ENCODE data around the gene ME2.

Gene ME2

DNA sequence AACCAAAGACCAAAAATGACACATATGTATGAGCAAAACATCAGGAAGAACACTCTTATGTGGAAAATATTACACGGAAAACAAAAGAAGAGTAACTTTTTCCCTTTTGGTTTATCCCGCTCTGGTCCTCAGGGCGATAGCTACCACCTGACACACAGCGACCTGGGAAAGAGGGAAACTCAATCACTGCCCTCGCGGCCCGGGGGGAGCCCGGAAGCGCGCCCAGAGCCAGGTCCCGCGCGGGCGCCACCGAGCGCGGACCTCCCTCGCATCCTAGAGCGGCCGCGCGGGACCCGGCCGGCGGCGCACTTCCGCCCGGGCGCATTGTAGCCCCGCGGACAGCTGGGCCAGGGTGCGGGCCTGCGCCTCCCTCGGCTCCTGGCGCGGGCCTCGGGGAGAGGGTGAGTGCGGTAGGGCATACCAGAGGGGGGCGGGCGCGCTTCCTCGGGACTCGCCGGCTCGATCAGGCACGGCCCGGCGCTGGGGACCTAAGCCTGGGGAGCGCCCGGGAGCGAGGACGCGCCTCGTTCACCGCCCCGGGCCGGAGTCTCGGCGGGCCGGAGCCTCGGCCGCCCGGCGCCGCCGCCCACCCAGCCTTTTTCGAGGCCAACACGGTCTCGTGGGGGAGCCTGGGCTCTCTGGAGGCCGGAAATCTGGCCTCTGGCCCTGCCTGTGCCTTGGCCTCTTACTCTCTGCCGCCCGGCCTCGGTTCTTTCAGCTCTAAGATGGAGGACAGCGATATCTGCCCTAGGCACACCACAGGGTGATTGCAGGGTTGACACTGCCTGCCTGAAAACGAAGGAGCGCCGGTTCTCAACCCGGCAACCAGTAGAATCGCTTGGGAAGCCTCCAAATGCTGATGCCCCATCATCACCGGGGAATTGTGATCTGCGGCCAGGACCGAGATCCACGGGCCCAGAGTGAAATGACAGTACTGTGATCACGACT, 89.1 kb downstream of the ME2 start, which contains the start of gene ELAC1:
Gene ELAC1 (plus strand): TSS at position 327 of the 948 bp plus-strand sequence. CDS start 6,365 bp downstream, outside the sequence.
- TF ChIP-seq GATA2 (IDR thresholded peaks at IDR 0.05; ENCODE audit: low read depth, low read length) (peak; percentile 68), GATA3 (IDR thresholded peaks at IDR 0.05; ENCODE audit: low read depth, low read length) (no peak)

DNA sequence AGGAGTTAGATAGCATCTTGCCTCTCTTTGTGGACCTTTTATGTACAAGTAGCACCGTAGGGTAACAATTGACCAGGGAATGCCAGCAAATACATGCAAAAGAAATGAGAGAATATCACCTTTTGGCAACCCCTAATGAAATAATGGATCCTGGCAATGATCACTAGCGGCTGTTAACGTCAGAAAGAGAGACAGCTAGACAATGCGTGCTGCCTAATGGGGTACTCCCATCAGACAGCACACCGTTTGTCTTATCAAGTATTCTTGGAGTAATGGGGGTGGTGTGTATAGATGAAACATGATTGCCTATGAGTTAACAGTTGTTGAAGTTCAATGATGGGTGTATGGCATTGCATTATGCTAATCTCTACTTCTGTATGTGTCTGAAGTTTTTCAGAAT, 90.5 kb downstream of the ME2 start:
- TF ChIP-seq GATA3 (IDR thresholded peaks at IDR 0.05; ENCODE audit: low read depth, low read length) = no peak
- peak; percentile 33; the same call in 1 of the 2 replicates for TF ChIP-seq GATA2 (IDR thresholded peaks at IDR 0.05; ENCODE audit: low read depth, low read length)

DNA sequence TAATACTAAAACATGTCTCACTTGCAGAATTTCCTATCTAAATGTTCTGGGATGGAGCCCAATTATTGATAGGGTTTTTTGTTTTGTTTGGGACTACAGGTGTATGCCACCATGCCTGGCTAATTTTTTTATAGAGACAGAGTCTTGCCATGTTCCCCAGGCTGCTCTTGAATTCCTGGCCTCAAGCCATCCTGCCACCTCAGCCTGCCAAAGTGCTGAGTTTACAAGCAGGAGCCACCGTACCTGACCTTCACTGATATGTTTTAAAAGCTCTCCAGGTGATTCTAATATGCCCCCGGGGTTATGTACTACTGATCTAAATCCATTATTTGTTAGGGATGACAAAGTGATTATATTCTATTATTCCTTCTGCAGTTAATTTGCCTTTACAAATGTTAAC, 91.1 kb downstream of the ME2 start:
- TF ChIP-seq GATA3 (IDR thresholded peaks at IDR 0.05; ENCODE audit: low read depth, low read length) (no peak), GATA2 (IDR thresholded peaks at IDR 0.05; ENCODE audit: low read depth, low read length) (no peak)

DNA sequence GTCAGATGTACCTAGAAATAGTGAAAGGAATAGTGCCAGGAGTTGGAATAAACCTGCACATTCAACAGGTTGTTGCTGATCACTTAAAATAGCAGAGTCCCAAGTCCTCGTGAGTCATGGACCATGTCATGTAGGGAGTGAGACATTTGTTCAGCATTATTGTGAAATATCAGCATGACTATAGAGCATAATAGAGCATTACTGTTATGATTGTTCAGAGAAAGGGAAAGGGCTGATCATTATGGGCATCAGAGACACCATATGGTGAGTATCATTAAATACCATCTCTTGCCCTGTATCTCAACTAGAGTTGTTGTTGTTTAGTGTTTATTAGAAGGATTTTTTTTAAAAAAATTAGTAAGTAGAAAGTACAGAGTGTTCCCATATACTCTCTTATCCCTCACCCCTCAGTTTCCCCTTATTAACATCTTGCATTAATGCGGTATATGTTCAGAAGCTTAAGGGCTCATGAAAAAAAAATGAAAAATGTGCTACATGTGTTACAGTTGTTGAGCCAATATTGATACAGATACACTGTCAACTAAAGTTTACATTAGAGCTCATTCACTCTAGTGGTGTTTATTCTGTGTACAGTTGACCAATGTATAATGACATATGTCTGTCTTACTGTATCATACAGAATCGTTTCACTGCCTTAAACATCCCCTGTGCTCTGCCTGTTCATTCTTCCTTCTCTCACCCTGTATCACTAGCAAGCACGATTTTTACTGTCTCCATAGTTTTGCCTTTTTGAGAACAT, 94.6 kb downstream of the ME2 start:
- no peak for TF ChIP-seq GATA2 (IDR thresholded peaks at IDR 0.05; ENCODE audit: low read depth, low read length)
- no peak for TF ChIP-seq GATA3 (IDR thresholded peaks at IDR 0.05; ENCODE audit: low read depth, low read length)

DNA sequence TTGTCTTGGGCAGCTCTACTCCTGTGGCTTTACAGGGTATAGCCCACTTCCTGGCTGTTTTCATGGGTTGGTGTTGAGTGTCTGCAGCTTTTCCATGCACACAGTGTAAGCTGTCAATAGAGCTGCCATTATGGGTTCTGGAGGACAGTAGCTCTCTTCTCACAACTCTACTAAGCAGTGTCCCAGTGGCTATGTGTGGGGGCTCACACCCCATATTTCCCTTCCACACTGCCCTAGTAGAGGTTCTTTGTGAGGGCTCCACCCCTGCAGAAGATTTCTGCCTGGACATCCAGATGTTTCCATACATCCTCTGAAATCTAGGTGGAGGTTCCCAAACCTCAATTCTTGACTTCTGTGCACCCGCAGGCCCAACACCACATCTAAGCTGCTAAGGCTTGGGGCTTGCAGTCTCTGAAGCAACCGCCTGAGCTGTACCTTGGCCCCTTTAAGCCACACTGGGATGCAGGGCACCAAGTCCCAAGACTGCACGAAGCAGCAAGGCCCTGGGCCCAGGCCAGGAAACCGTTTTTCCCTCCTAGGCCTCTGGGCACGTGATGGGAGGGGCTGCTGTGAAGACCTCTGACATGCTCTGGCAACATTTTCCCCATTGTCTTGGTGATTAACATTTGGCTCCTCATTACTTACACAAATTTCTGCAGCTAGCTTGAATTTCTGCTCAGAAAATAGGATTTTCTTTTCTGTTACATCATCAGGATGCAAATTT, 98.3 kb downstream of the ME2 start:
- TF ChIP-seq GATA2 (IDR thresholded peaks at IDR 0.05; ENCODE audit: low read depth, low read length) (no peak), GATA3 (IDR thresholded peaks at IDR 0.05; ENCODE audit: low read depth, low read length) (no peak)

DNA sequence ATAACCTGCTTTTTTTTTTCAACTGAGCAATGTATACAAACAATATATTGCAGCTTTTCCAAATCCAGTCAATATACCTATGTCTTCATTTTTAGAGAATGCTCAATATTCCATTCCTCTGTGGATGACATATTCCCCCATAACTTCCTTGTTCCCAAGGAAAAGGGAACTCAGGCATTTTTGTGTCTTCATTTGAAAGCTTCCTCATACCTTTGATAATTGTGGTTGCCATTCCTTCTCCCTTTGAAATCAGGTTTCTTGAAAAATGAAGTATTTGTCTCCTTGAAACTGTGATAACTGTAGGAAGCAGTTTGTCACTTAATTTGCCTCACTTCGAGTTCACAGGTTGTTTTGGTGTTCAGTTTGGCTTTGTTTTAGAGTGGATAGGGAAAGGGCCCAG, 102.5 kb downstream of the ME2 start:
- no peak for TF ChIP-seq GATA2 (IDR thresholded peaks at IDR 0.05; ENCODE audit: low read depth, low read length)
- TF ChIP-seq GATA3 (IDR thresholded peaks at IDR 0.05; ENCODE audit: low read depth, low read length) = no peak

DNA sequence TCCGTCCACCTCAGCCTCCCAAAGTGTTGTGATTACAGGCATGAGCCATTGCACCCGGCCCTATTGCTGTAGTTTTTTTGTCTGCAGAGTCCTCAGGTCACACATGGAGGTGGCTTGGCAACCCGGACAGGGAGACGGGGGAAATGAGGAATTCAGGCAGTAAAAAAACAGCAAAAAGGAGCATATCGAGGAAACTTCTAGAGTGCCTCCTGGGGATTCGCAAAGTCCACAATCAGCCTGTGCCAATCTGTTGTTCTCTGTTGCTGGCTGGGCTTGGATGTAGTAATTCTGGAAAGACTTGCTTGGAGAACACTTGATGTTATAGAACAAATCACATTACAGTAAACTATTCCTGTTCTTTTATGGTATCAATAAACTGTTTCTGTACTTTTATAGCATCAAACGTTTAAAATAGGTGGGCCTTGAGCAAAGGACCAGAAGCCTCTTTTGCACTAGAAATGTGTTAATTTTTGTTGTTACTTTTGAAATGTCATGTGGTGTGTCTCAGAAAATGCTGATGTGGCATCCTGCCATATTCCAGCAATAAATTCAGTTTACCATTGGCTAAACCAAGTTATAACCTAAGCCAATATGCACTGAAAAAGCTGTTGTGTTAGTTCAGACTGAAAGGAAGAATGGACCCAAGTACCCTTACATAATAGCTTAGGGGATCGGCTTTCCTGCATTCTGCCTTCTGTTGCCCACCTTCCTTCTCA, 103.3 kb downstream of the ME2 start:
- TF ChIP-seq GATA3 (IDR thresholded peaks at IDR 0.05; ENCODE audit: low read depth, low read length) = no peak
- no peak for TF ChIP-seq GATA2 (IDR thresholded peaks at IDR 0.05; ENCODE audit: low read depth, low read length)

DNA sequence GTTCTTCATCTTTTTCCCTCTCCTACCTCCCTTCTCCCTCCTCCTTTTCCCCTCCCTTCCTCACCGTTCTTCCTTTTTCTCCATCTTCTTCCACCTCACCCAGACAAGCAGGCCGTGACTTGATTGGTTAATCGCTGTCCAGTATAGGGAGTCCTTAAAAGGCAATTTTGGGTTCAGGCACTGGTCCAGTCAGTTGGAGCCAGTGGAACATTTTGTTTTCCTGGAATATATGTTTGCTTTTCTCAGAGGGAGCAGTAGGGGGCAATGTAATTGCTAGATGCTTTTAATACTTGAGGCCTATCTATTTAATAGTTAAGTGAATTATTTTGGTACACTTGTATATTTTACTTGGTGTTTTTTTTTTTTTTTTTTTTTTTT, 103.9 kb downstream of the ME2 start:
- no peak for TF ChIP-seq GATA3 (IDR thresholded peaks at IDR 0.05; ENCODE audit: low read depth, low read length)
- no peak for TF ChIP-seq GATA2 (IDR thresholded peaks at IDR 0.05; ENCODE audit: low read depth, low read length)

DNA sequence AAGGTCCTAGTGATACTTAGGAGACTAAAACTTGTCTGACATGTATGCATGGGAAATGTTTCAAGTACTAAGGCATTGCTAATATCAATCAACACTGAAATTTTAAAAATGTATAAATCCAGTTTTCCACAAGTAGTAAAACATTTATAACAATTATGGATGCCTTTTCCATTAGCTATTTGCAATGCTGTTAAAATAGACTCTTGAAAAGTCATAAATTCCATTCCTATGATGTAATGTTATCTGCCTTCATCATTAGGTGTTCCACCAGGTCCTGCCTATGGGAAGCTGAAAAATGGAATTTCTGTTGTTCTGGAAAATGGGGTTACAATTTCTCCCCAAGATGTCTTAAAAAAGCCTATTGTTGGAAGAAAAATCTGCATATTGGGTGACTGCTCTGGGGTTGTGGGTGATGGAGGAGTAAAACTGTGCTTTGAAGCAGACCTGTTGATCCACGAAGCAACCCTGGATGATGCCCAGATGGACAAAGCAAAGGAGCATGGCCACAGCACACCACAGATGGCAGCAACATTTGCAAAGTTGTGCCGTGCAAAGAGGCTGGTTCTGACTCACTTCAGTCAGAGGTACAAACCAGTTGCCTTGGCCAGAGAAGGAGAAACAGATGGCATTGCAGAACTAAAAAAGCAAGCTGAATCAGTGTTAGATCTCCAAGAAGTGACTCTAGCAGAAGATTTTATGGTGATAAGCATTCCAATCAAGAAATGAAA, 107.6 kb downstream of the ME2 start:
- TF ChIP-seq GATA2 (IDR thresholded peaks at IDR 0.05; ENCODE audit: low read depth, low read length) (no peak), GATA3 (IDR thresholded peaks at IDR 0.05; ENCODE audit: low read depth, low read length) (no peak)

DNA sequence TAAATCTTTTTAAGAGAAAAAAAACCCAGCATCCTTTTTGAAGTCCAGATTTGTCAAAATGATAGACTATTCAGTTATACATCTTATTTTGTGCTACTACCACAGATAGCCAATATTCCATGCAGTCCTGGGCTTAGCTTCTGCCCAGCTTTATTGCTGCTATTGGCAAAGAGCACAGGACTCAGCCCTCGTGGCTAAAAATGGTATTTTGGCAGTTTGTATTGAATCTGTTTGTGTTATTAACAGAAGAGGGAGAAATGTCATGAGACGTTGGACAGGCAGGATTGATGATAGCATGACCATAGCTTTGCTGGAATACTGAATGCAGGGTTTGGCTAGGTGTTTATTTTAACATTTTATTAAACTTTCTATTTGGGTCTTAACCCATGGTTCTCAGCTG, 108.3 kb downstream of the ME2 start:
- no peak for TF ChIP-seq GATA3 (IDR thresholded peaks at IDR 0.05; ENCODE audit: low read depth, low read length)
- no peak for TF ChIP-seq GATA2 (IDR thresholded peaks at IDR 0.05; ENCODE audit: low read depth, low read length)

DNA sequence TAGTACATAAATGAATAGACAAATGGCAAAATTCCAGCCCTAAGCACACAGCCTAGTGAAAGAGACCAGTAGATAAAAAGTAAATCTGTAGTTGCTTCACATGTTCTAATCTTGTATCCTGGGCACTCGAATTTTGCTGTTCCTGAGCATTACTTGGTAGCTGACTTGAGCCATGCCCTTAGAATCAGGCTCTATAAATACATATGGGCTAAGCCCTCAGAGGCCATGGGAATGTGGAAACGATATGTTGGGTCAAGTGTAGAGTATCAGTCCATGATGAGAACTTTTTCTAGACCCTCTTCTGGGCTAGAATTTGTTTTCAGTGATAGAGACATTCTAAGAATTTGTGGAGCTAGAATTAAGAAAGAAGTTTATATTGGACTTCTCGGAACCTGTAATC, 110.8 kb downstream of the ME2 start:
- TF ChIP-seq GATA3 (IDR thresholded peaks at IDR 0.05; ENCODE audit: low read depth, low read length) = no peak
- no peak for TF ChIP-seq GATA2 (IDR thresholded peaks at IDR 0.05; ENCODE audit: low read depth, low read length)

DNA sequence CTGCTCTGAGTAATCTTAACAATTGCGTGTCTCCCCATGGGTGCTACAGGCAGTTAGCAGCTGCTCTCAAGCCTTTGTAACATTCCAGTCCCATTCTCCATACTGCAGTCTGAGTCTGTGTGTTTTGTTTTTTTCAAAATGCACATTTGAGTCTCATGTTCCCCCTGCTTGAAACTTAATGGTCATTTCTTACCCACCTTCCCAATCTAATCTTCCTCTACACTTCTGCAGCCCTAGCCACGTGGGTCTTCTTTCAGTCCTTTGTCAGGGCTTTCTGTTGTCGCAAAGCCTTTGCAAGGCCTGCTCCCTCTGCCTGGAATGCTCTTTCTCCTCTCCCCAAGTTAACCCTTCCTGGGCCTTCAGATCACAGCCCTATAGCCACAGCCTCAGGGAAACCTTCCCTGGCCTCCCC, 113.4 kb downstream of the ME2 start:
- TF ChIP-seq GATA2 (IDR thresholded peaks at IDR 0.05; ENCODE audit: low read depth, low read length) (no peak), GATA3 (IDR thresholded peaks at IDR 0.05; ENCODE audit: low read depth, low read length) (no peak)

DNA sequence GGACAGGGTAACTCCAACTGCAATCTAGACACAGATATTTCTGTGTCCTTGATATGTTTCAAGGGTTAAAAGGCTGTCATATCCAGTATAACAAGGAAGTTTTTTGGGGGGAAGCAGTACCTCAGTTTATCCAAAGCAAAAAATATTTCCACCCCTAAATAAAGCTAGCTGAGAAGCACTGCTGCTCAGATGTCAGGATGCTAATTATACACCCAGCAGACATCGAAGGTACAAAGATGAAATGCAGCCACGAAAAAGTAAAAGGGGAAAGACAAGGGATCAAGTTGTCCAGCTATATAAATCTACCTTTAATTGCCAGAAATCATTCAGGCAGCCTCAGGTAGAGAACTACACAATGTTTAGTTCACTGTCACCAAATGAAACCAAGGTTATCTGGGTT, 115.1 kb downstream of the ME2 start:
- TF ChIP-seq GATA3 (IDR thresholded peaks at IDR 0.05; ENCODE audit: low read depth, low read length) = no peak
- TF ChIP-seq GATA2 (IDR thresholded peaks at IDR 0.05; ENCODE audit: low read depth, low read length) = no peak

Data from SH-SY5Y (cell line).